Measurements from ENCODE around the gene DGCR8. TPM values are rescaled to one million over a fixed set of nuclear protein-coding genes. Genes with fewer than 3 reads are reported as not detected.

Gene DGCR8
- total RNA-seq, 2 experiments from 2014 or later = 54.3 to 54.5 TPM

DNA sequence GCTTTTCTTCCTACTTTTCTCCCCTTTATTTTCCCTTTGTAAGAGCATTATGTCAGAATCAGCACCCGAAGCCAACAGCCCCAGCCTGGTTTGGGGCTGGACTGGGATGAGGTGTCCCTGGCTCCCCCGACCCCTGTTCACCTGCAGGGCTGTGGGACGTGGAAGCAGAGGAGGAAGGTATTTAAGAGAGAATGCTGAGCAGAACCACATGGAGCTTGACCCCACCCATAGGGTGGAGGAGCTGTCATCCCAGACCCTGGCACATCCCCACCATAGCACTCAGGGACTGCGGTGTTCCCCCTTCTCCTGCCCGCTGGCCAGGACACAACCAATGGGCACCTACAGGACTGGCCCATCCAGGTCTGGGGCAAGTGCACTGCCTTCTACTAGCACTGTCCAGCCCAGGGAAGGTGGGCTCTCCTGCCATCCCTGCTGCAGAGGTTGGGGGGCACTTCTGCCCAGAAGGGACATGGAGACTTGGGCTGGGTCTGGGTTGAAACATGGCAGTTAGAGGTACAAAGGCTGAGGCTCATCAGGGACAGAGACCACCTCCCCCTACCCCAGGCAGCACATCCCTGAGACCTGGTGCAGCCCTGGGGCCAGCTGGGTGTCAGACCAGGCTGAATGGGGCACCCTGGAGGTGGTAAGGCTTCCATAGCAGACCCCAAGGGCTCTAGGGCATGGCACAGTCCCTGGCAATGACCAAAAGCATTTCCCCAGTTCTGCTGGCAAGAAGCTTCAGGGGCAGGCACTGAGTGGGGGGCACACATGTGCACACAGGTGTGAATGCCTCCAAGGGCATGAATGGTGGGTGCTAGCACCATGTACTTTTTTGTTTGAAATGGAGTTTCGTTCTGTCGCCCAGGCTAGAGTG is 39.5 kb upstream of the DGCR8 start:
- no peaks in the 10 kb centered on the region for H3K9me3 Mint-ChIP-seq
- no peak overlapping the region for H3K4me3 Mint-ChIP-seq
- no peaks in the 10 kb centered on the region for H3K4me1 Mint-ChIP-seq
- no peaks in the 10 kb centered on the region for H3K27me3 Mint-ChIP-seq
- ATAC-seq (ENCODE audit: low read depth) (no peak), DNase-seq (no peak)
- POLR2A ChIA-PET = no interaction called here
- H3K27ac Mint-ChIP-seq = no peak overlapping the region
- H3K36me3 Mint-ChIP-seq = peaks cover 15% of the 10 kb centered on the region

- H3K4me1 Mint-ChIP-seq = no peaks in the 10 kb centered on the region
- ATAC-seq (ENCODE audit: low read depth) (no peak), DNase-seq (no peak)
- POLR2A ChIA-PET = no interaction called here
- peaks cover 4% of the 10 kb centered on the region for H3K9me3 Mint-ChIP-seq
- peaks cover 31% of the 10 kb centered on the region for H3K36me3 Mint-ChIP-seq
- H3K27ac Mint-ChIP-seq = no peak overlapping the region
- H3K27me3 Mint-ChIP-seq = no peaks in the 10 kb centered on the region
- H3K4me3 Mint-ChIP-seq = no peak overlapping the region
Observed at GRCh38 chr22:20043057-20043996, 36.7 kb upstream of the DGCR8 start.

DNA sequence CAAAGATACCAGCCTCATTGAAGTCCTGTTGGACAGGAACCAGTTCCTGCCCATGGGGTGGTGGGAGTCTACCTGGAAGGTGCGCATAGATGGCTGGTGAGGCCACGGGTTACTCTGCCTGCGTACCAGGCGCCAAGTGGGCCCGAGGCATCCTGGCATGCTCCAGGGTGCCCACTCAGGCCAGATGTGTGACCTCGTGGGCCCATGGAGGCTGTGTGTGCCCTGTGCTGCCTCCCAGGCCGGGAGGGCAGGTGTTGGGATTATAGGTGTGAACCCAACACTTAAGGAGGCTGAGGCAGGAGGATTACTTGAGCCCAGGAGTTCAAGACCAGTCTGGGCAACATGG is 36.1 kb upstream of the DGCR8 start:
- Mint-ChIP-seq H3K4me3 (no peak overlapping the region), H3K27me3 (no peaks in the 10 kb centered on the region), H3K36me3 (peaks cover 36% of the 10 kb centered on the region), H3K9me3 (peaks cover 8% of the 10 kb centered on the region), H3K27ac (no peak overlapping the region), H3K4me1 (no peaks in the 10 kb centered on the region)
- POLR2A ChIA-PET = no interaction called here
- ATAC-seq (ENCODE audit: low read depth) = no peak
- no peak for DNase-seq

GRCh38 chr22:20044495-20045151 is 35.4 kb upstream of the DGCR8 start:
- H3K4me3 Mint-ChIP-seq = no peak overlapping the region
- POLR2A ChIA-PET = no interaction called here
- no peak for ATAC-seq (ENCODE audit: low read depth)
- H3K27ac Mint-ChIP-seq = no peak overlapping the region
- H3K27me3 Mint-ChIP-seq = no peaks in the 10 kb centered on the region
- H3K4me1 Mint-ChIP-seq = no peaks in the 10 kb centered on the region
- no peak for DNase-seq
- H3K36me3 Mint-ChIP-seq = peaks cover 41% of the 10 kb centered on the region
- peaks cover 10% of the 10 kb centered on the region for H3K9me3 Mint-ChIP-seq

GRCh38 chr22:20046730-20047129 is 33.3 kb upstream of the DGCR8 start:
- DNase-seq = no peak
- H3K36me3 Mint-ChIP-seq = peaks cover 43% of the 10 kb centered on the region
- H3K27me3 Mint-ChIP-seq = no peaks in the 10 kb centered on the region
- POLR2A ChIA-PET = no interaction called here
- no peak for ATAC-seq (ENCODE audit: low read depth)
- H3K4me1 Mint-ChIP-seq = no peaks in the 10 kb centered on the region
- H3K9me3 Mint-ChIP-seq = peaks cover 11% of the 10 kb centered on the region
- no peak overlapping the region for H3K27ac Mint-ChIP-seq
- H3K4me3 Mint-ChIP-seq = no peak overlapping the region

- Mint-ChIP-seq H3K4me1 (no peaks in the 10 kb centered on the region), H3K36me3 (peaks cover 32% of the 10 kb centered on the region), H3K4me3 (no peak overlapping the region), H3K27ac (peak overlapping the region; percentile 16), H3K27me3 (no peaks in the 10 kb centered on the region), H3K9me3 (peaks cover 11% of the 10 kb centered on the region)
- POLR2A ChIA-PET = no interaction called here
- ATAC-seq (ENCODE audit: low read depth) = no peak
- DNase-seq = no peak
Observed at GRCh38 chr22:20051927-20052308, 28.1 kb upstream of the DGCR8 start.

DNA sequence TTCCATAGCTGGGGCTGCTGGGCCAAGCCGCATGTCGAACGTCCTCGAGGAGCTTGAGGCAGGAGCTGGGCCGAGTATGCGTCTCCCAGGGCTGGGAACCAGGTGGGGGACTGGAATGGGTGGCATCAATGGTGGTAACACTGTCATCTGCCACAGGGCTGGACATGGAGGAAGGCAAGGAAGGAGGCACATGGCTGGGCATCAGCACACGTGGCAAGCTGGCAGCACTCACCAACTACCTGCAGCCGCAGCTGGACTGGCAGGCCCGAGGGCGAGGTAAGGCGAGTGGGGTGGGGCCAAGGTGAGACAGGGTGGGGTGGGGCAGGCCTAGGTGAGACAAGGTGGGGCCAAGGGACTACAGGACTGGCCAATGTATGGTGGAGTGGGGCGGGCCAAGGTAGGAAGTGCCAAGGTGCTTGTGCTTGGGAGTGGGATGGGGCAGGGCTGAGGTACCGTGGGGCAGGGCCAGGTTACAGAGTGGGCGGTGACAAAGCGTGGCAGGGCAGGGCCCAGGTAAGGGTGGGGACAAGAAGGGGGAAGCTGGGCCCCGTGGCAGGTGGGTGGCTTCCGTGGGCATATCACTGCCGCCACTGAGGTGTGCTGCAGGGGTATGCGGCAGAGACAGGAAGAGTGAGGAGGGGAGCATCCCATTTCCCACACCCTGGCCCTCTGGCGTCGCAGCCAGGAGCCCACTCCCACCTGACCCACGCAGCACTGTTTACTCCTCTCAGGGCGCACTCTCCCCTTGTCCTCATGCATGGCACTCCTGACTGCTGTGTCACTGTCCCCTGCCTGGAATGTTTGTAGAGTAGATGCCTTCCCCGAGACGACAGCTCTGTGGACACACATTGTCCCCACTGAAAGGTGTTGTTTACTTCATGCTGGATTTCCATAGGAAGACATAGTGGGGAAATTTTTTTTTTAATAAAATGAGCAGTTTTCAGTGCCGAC is 27.5 kb upstream of the DGCR8 start:
- DNase-seq (no peak), ATAC-seq (ENCODE audit: low read depth) (no peak)
- Mint-ChIP-seq H3K4me1 (no peaks in the 10 kb centered on the region), H3K27me3 (no peaks in the 10 kb centered on the region), H3K4me3 (no peak overlapping the region), H3K36me3 (peaks cover 28% of the 10 kb centered on the region), H3K27ac (peak overlapping the region; percentile 16), H3K9me3 (peaks cover 10% of the 10 kb centered on the region)
- POLR2A ChIA-PET = no interaction called here

DNA sequence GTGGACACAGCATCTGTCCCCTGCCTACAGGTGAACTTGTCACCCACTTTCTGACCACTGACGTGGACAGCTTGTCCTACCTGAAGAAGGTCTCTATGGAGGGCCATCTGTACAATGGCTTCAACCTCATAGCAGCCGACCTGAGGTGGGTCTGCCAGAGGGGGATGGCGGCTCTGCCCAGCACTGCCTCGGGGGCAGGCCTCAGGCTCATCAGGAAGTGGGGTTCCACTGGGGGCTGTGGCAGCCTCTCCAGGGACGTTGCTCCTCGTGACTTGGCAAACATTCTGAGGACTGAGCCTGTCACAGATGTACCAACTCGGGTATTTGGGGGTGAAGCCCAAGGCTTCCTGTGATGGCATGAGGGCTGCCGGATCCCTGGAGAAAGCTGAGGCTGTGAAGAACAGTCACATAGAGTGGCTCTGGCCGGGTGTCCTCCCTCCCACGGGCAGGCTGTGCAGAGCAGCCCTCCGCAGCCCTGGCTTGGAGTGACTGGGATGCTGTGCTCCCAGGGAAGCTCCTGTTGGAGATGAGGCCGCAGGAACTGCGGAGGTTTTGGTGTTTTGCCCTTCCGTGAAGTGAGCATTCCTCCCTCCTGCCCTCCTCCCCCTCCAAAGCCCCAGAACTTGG is 26.5 kb upstream of the DGCR8 start:
- DNase-seq (no peak), ATAC-seq (ENCODE audit: low read depth) (no peak)
- peaks cover 21% of the 10 kb centered on the region for H3K36me3 Mint-ChIP-seq
- peaks cover 4% of the 10 kb centered on the region for H3K4me1 Mint-ChIP-seq
- H3K27ac Mint-ChIP-seq = no peak overlapping the region
- no peak overlapping the region for H3K4me3 Mint-ChIP-seq
- H3K27me3 Mint-ChIP-seq = no peaks in the 10 kb centered on the region
- POLR2A ChIA-PET = no interaction called here
- H3K9me3 Mint-ChIP-seq = peaks cover 5% of the 10 kb centered on the region

DNA sequence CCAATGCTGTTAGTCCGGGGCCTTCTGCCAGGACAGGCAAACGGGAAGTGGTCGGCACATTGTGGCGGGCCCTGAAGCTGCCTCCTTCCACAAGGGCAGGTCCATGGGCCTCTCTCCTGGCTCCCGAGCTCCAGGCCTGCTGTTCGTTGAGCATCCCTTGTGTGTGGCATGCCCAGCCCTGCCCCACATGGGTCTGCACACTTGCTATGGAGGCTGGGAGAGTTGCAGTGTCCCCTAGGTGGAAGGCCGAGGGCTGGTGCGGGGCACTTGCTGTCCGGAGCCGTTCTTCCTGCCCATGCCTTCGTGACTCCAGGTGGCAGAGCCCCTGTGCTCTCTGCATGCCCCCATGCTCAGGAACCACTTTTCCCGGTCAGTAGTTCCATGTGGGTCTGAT is 26.0 kb upstream of the DGCR8 start:
- H3K36me3 Mint-ChIP-seq = peaks cover 18% of the 10 kb centered on the region
- H3K4me1 Mint-ChIP-seq = peaks cover 8% of the 10 kb centered on the region
- ATAC-seq (ENCODE audit: low read depth) (no peak), DNase-seq (no peak)
- no peak overlapping the region for H3K27ac Mint-ChIP-seq
- peaks cover 2% of the 10 kb centered on the region for H3K9me3 Mint-ChIP-seq
- no peak overlapping the region for H3K4me3 Mint-ChIP-seq
- POLR2A ChIA-PET = no interaction called here
- H3K27me3 Mint-ChIP-seq = no peaks in the 10 kb centered on the region

- H3K36me3 Mint-ChIP-seq = peaks cover 16% of the 10 kb centered on the region
- H3K9me3 Mint-ChIP-seq = peaks cover 1% of the 10 kb centered on the region
- peaks cover 13% of the 10 kb centered on the region for H3K4me1 Mint-ChIP-seq
- DNase-seq (no peak), ATAC-seq (ENCODE audit: low read depth) (no peak)
- H3K27ac Mint-ChIP-seq = no peak overlapping the region
- POLR2A ChIA-PET = no interaction called here
- no peaks in the 10 kb centered on the region for H3K27me3 Mint-ChIP-seq
- no peak overlapping the region for H3K4me3 Mint-ChIP-seq
Observed at GRCh38 chr22:20054485-20054884, 25.6 kb upstream of the DGCR8 start.

GRCh38 chr22:20055144-20055543 is 24.9 kb upstream of the DGCR8 start:
- DNase-seq (no peak), ATAC-seq (ENCODE audit: low read depth) (no peak)
- Mint-ChIP-seq H3K4me1 (peaks cover 15% of the 10 kb centered on the region), H3K27ac (no peak overlapping the region), H3K9me3 (no peaks in the 10 kb centered on the region), H3K4me3 (no peak overlapping the region), H3K27me3 (no peaks in the 10 kb centered on the region), H3K36me3 (peaks cover 11% of the 10 kb centered on the region)
- POLR2A ChIA-PET = no interaction called here

GRCh38 chr22:20055654-20056053 is 24.4 kb upstream of the DGCR8 start:
- DNase-seq (no peak), ATAC-seq (ENCODE audit: low read depth) (no peak)
- Mint-ChIP-seq H3K27ac (no peak overlapping the region), H3K4me1 (peaks cover 15% of the 10 kb centered on the region), H3K36me3 (peaks cover 14% of the 10 kb centered on the region), H3K9me3 (no peaks in the 10 kb centered on the region), H3K4me3 (no peak overlapping the region), H3K27me3 (no peaks in the 10 kb centered on the region)
- POLR2A ChIA-PET = no interaction called here
